SHP77 treated with DMSO at 0.1 percent for 48 hours (cell line): ENCODE measurements around the gene PLEKHH3.
"Not testable (repeated sequence)": the region's sequence is repeated elsewhere in the genome, so short reads cannot be mapped to it uniquely, and the experiment has no call there.

Experiments used
- DNase-seq: peaks from one replicate; lab custom pipeline; 2025; lab: John Stamatoyannopoulos, UW

Gene PLEKHH3

GRCh38 chr17:42632949-42633444 is 43.8 kb downstream of the PLEKHH3 start:
- DNase-seq = no peak

DNA sequence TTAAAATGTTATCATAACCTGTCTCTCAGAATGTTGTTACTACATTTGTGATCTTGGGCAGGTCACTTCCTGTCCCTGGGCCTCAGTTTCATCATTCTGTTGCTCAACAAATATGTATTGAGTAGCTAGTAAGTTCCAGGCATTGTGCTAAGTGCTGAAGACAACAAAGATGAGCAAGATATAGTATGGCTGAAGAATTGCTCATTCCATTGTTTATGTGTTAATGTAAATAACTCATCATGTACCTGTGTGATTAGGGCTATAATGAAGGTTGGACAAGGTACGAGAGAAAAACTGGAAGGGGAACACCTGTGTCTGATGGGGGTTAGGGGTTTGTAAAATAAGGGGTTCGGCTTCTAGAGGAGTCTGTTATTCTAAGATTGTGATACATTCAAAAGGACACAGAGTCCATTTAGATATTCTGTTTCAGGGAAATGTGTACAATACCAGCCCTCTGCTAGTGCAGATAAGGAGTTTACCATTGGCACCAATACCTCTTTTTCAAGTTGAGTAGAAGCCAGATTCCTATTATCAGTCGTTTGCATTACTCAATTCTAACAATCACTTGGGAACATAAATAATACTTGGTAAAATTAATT is 47.3 kb downstream of the PLEKHH3 start:
- DNase-seq = no peak

DNA sequence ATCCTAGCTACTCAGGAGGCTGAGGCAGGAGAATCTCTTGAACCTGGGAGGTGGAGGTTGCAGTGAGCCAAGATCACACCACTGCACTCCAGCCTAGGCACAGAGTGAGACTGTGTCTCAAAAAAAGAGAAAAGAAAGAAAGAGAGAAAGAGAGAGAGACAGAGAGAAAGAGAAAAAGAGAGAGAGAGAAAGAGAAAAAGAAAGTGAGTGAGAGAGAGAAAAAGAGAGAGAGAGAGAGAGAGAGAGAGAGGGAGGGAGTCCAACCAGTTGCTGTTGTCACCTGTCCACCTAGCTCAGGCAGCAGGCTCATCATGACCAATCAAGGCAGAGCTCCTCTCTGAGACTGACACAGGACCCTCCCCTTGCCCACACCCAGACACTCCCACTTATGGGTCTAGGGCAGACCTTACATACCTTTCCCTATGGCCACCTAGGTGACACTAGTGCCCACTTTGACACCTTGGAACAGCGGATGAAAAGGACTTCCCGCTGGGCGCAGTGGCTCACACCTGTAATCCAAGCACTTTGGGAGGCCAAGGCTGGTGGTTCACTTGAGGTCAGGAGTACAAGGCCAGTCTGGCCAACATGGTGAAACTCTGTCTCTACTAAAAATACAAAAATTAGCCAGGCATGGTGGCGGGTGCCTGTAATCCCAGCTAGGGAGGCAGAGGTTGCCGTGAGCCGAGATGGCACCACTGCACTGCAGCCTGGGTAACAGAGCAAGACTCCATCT is 49.6 kb downstream of the PLEKHH3 start:
- DNase-seq = not testable (repeated sequence)

DNA sequence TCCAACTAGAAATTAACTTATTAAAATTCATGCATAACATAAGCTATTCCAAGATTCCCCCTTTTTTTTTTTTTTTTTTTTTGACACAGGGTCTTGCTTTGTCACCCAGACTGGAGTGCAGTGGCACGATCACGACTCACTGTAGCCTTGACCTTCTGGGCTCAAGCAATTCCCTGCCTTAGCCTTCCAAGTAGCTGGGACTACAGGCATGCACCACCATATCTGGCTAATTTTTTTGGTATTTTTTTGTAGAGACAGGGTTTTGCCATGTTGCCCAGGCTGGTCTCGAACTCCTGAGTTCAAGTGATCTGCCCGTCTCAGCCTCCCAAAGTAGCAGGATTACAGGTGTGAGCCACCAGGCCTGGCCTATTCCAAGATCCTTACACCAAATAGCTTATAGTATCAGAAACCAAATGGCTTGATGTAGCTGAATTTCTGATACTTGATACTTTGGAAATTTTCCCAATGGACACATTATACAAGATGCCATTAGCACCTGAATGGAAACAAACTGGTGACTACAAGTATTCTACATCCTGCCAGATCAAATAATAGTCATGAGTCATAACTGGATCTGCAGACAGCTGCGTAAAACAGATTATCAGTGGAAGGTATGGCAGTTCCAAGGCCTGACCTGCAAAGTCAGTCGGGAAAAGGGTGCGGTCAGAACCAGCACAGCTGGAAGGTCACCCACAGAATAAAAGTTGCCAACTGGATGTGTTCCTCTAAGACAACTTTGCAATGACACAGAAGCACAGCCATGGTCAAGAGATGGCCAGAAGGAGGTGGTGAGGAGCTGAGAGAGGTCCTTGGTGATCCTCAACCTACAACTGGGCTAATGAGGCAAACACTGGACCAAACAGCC is 52.8 kb downstream of the PLEKHH3 start:
- DNase-seq = peak; percentile 23

GRCh38 chr17:42623271-42623670 is 53.5 kb downstream of the PLEKHH3 start:
- DNase-seq = no peak

GRCh38 chr17:42621987-42622386 is 54.8 kb downstream of the PLEKHH3 start:
- DNase-seq = not testable (repeated sequence)

DNA sequence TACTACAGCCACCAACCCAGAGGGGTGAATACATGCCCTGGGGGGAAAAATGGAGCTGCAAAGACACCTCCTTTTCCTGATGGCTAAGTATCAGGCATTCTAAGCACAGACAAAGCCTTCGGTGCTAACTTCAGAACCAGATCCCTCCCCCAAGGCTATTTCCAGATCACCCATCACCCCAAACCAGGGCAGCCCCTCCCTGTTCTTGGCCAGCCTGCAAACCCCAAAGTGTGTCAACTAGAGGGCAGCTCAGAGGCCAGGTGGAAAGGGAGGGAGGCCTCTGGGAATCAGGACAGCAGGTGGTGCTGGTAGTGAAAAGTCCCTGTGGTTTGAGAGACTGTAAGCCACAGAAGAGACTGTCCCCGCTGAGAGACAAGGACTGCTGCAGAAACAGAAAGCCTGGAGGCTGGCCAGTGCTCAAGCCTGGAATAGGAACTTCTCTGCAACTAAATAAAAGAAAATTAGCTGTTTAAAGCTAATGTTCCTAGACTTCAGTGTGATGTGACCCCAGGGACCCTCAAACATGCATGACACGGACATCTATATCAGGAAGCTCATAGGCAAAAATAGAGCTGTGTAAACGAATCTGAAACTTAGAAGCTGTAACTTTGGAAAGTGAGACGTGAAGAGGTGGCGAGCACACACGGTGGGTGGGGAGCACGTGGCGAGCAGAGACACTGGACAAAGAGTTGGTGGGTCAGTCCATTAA is 58.2 kb downstream of the PLEKHH3 start:
- peak; percentile 70 for DNase-seq

DNA sequence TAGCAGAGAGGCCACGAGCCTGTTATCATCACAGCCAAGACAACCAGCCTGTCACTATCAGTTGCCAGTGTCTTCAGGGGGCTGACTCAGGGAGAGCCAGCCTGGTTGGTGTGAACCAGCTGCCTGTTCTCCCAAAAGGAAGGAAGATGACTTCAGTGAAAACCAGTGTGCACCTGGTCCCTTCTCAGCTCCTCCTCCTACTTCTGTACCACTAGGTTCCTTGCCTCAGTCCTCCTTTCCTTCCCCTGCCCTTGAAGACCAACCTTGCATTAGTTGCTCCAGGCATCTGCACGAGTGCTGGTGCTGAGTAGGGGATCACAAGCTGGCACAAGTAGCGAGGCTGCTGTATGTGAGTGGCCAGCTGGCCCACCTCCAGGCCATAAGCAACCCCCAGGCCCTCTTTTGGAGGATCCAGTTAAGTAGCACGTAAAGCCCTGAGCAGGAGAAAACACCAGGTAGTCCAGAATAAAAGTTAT is 58.8 kb downstream of the PLEKHH3 start:
- DNase-seq = no peak
